Medulla oblongata (tissue), 1 donor: Measurements from ENCODE around the gene GLB1L2.
"Not testable (repeated sequence)": the region's sequence is repeated elsewhere in the genome, so short reads cannot be mapped to it uniquely, and the experiment has no call there.

Experiments
- DNase-seq: peaks from one replicate; pipeline ENCODE4 v3.0.0-alpha.2; 2015; ENCODE audit errors: extremely low spot score

Gene GLB1L2

GRCh38 chr11:134331354-134332188 is at the start of gene GLB1L2:
GLB1L2 (plus strand) TSS chr11:134331988; CDS start chr11:134332062, 74 bp downstream.
- DNase-seq = peak; percentile 57

- DNase-seq = no peak
Measured at GRCh38 chr11:134282121-134283045, 49.4 kb upstream of the GLB1L2 start.

- no peak for DNase-seq
Measured at GRCh38 chr11:134283461-134284230, 48.1 kb upstream of the GLB1L2 start.

- not testable (repeated sequence) for DNase-seq
Measured at GRCh38 chr11:134284349-134284748, 47.4 kb upstream of the GLB1L2 start.

GRCh38 chr11:134287561-134287960 is 44.2 kb upstream of the GLB1L2 start:
- no peak for DNase-seq

- DNase-seq = no peak
Measured at GRCh38 chr11:134288486-134288885, 43.3 kb upstream of the GLB1L2 start.

- no peak for DNase-seq
Measured at GRCh38 chr11:134289167-134289566, 42.6 kb upstream of the GLB1L2 start.

- no peak for DNase-seq
Measured at GRCh38 chr11:134289789-134290188, 42.0 kb upstream of the GLB1L2 start.

GRCh38 chr11:134290646-134291045 is 41.1 kb upstream of the GLB1L2 start:
- DNase-seq = no peak

- DNase-seq = no peak
Measured at GRCh38 chr11:134291196-134291595, 40.6 kb upstream of the GLB1L2 start.

- DNase-seq = no peak
Measured at GRCh38 chr11:134292661-134293060, 39.1 kb upstream of the GLB1L2 start.

- no peak for DNase-seq
Measured at GRCh38 chr11:134293119-134294113, 38.4 kb upstream of the GLB1L2 start.

GRCh38 chr11:134294664-134295063 is 37.1 kb upstream of the GLB1L2 start:
- DNase-seq = no peak

GRCh38 chr11:134312223-134312622 is 19.6 kb upstream of the GLB1L2 start:
- no peak for DNase-seq

- no peak for DNase-seq
Measured at GRCh38 chr11:134312807-134313206, 19.0 kb upstream of the GLB1L2 start.

GRCh38 chr11:134313379-134313778 is 18.4 kb upstream of the GLB1L2 start:
- no peak for DNase-seq

GRCh38 chr11:134313821-134314607 is 17.8 kb upstream of the GLB1L2 start:
- DNase-seq = no peak

GRCh38 chr11:134317103-134317502 is 14.7 kb upstream of the GLB1L2 start:
- DNase-seq = no peak

GRCh38 chr11:134321373-134321772 is 10.4 kb upstream of the GLB1L2 start:
- DNase-seq = not testable (repeated sequence)

- DNase-seq = no peak
Measured at GRCh38 chr11:134322553-134322952, 9.2 kb upstream of the GLB1L2 start.
